Osteocyte (in vitro differentiated cells): ENCODE results near the gene JDP2. TPM values are rescaled to one million over a fixed set of nuclear protein-coding genes. Genes with fewer than 3 reads are reported as not detected.

Experiments used
- DNase-seq: peaks from one replicate; pipeline ENCODE4 v3.0.0; 2021; ENCODE audit warnings: mixed read lengths; ENCODE audit not compliant: unreplicated experiment; ENCODE audit errors: extremely low spot score
- H3K27ac Mint-ChIP-seq: one replicate; pipeline ENCODE4 v1.8.0; 2021; ENCODE audit warnings: mild to moderate bottlenecking, mixed read lengths; ENCODE audit not compliant: unreplicated experiment
- H3K27me3 Mint-ChIP-seq: one replicate; pipeline ENCODE4 v1.8.0; 2021; ENCODE audit warnings: mixed read lengths; ENCODE audit not compliant: unreplicated experiment
- H3K36me3 Mint-ChIP-seq: one replicate; pipeline ENCODE4 v1.8.0; 2021; ENCODE audit warnings: mixed read lengths; ENCODE audit not compliant: unreplicated experiment
- H3K4me1 Mint-ChIP-seq: one replicate; pipeline ENCODE4 v1.8.0; 2021; ENCODE audit warnings: mixed read lengths; ENCODE audit not compliant: unreplicated experiment
- H3K4me3 Mint-ChIP-seq: one replicate; pipeline ENCODE4 v1.8.0; 2021; ENCODE audit warnings: mild to moderate bottlenecking, moderate library complexity, mixed read lengths; ENCODE audit not compliant: unreplicated experiment
- H3K9me3 Mint-ChIP-seq: one replicate; pipeline ENCODE4 v1.8.0; 2021; ENCODE audit warnings: mixed read lengths; ENCODE audit not compliant: unreplicated experiment
- CTCF ChIP-seq: fragments of 200-600 bp; sonication (generic); IDR thresholded peaks from 2 replicates; pipeline ENCODE4 v1.5.0; 2021; ENCODE audit warnings: antibody characterized with exemption, mild to moderate bottlenecking, moderate library complexity
- total RNA-seq: library from RNA; stranded (reverse); gene quantifications from 2 replicates; pipeline ENCODE4 v1.2.1, GENCODE V29; 2021

Gene JDP2
- total RNA-seq, 1 donor from 2014 or later: 57.1 TPM

GRCh38 chr14:75393794-75394193, 34.0 kb upstream of the JDP2 start:
- DNase-seq: no peak
- Mint-ChIP-seq H3K27me3 (peaks cover 43% of the 10 kb centered on the region), H3K9me3 (peaks cover 10% of the 10 kb centered on the region), H3K4me1 (no peaks in the 10 kb centered on the region), H3K4me3 (no peak overlapping the region), H3K36me3 (no peaks in the 10 kb centered on the region), H3K27ac (no peak overlapping the region)
- TF ChIP-seq CTCF: no peak

- peaks cover 11% of the 10 kb centered on the region for H3K9me3 Mint-ChIP-seq
- no peak for DNase-seq
- H3K27ac Mint-ChIP-seq: no peak overlapping the region
- peaks cover 39% of the 10 kb centered on the region for H3K27me3 Mint-ChIP-seq
- H3K36me3 Mint-ChIP-seq: no peaks in the 10 kb centered on the region
- H3K4me3 Mint-ChIP-seq: no peak overlapping the region
- H3K4me1 Mint-ChIP-seq: peaks cover 9% of the 10 kb centered on the region
- TF ChIP-seq CTCF: no peak
These were observed 32.0 kb upstream of the JDP2 start for GRCh38 chr14:75395862-75396261.

- TF ChIP-seq CTCF: no peak
- no peak for DNase-seq
- Mint-ChIP-seq H3K9me3 (peaks cover 11% of the 10 kb centered on the region), H3K27ac (no peak overlapping the region), H3K36me3 (no peaks in the 10 kb centered on the region), H3K27me3 (peaks cover 41% of the 10 kb centered on the region), H3K4me3 (no peak overlapping the region), H3K4me1 (peaks cover 15% of the 10 kb centered on the region)
These were observed 28.5 kb upstream of the JDP2 start for GRCh38 chr14:75399321-75399720.

GRCh38 chr14:75399843-75400775, 27.7 kb upstream of the JDP2 start:
- Mint-ChIP-seq H3K9me3 (peaks cover 11% of the 10 kb centered on the region), H3K36me3 (no peaks in the 10 kb centered on the region), H3K4me3 (no peak overlapping the region), H3K27me3 (peaks cover 44% of the 10 kb centered on the region), H3K27ac (no peak overlapping the region), H3K4me1 (peaks cover 15% of the 10 kb centered on the region)
- no peak for TF ChIP-seq CTCF
- DNase-seq: no peak

GRCh38 chr14:75401361-75401760, 26.5 kb upstream of the JDP2 start:
- H3K4me1 Mint-ChIP-seq: peaks cover 15% of the 10 kb centered on the region
- no peak overlapping the region for H3K4me3 Mint-ChIP-seq
- peaks cover 36% of the 10 kb centered on the region for H3K27me3 Mint-ChIP-seq
- peaks cover 11% of the 10 kb centered on the region for H3K9me3 Mint-ChIP-seq
- no peak for TF ChIP-seq CTCF
- H3K27ac Mint-ChIP-seq: no peak overlapping the region
- DNase-seq: no peak
- H3K36me3 Mint-ChIP-seq: no peaks in the 10 kb centered on the region
